ENCODE measurements around the gene FOXRED2.

The FOXRED2 gene

GRCh38 chr22:36443198-36443770 is 63.6 kb downstream of the FOXRED2 start:
- H3K27me3 ChIP-seq (ENCODE audit: low read length), result no peaks in the 10 kb centered on the region
- no peaks in the 10 kb centered on the region for H3K9me3 ChIP-seq (ENCODE audit: insufficient read depth, low read length)
- no peaks in the 10 kb centered on the region for H3K79me2 ChIP-seq (ENCODE audit: insufficient read depth, low read length)
- H3F3A ChIP-seq (ENCODE audit: insufficient read depth), result no peaks in the 10 kb centered on the region
- no peak overlapping the region for H3K27ac ChIP-seq (ENCODE audit: low read depth, low read length)
- H3K36me3 ChIP-seq (ENCODE audit: low read length), result no peaks in the 10 kb centered on the region
- no peaks in the 10 kb centered on the region for H4K20me1 ChIP-seq (ENCODE audit: low read depth, low read length)
- H3K4me2 ChIP-seq (ENCODE audit: low read depth, low read length, poor library complexity, severe bottlenecking), result no peak overlapping the region
- TF ChIP-seq EZH2phosphoT487 (conservative IDR thresholded peaks at IDR 0.05; ENCODE audit: low read length) (no peak), CTCF (IDR thresholded peaks at IDR 0.05; ENCODE audit: insufficient read depth, low read length, poor library complexity, severe bottlenecking) (no peak)
- no peak overlapping the region for H3K9ac ChIP-seq (ENCODE audit: low read length)
- no peak overlapping the region for H2AFZ ChIP-seq (ENCODE audit: low read depth, low read length, severe bottlenecking)
- no peaks in the 10 kb centered on the region for H3K9me2 ChIP-seq (replicated peaks; ENCODE audit: insufficient read depth, low read length)
- H3K4me3 ChIP-seq (ENCODE audit: insufficient read depth, low read length, poor library complexity, severe bottlenecking), result no peak overlapping the region

- Histone ChIP-seq H3K9ac (ENCODE audit: low read length) (no peak overlapping the region), H3K27ac (ENCODE audit: low read depth, low read length) (no peak overlapping the region), H3F3A (ENCODE audit: insufficient read depth) (no peaks in the 10 kb centered on the region), H4K20me1 (ENCODE audit: low read depth, low read length) (no peaks in the 10 kb centered on the region), H3K9me3 (ENCODE audit: insufficient read depth, low read length) (no peaks in the 10 kb centered on the region), H2AFZ (ENCODE audit: low read depth, low read length, severe bottlenecking) (no peak overlapping the region), H3K79me2 (ENCODE audit: insufficient read depth, low read length) (no peaks in the 10 kb centered on the region), H3K4me2 (ENCODE audit: low read depth, low read length, poor library complexity, severe bottlenecking) (no peak overlapping the region), H3K36me3 (ENCODE audit: low read length) (no peaks in the 10 kb centered on the region), H3K27me3 (ENCODE audit: low read length) (no peaks in the 10 kb centered on the region), H3K9me2 (replicated peaks; ENCODE audit: insufficient read depth, low read length) (no peaks in the 10 kb centered on the region), H3K4me3 (ENCODE audit: insufficient read depth, low read length, poor library complexity, severe bottlenecking) (no peak overlapping the region)
- no peak for TF ChIP-seq EZH2phosphoT487 (conservative IDR thresholded peaks at IDR 0.05; ENCODE audit: low read length)
- TF ChIP-seq CTCF (IDR thresholded peaks at IDR 0.05; ENCODE audit: insufficient read depth, low read length, poor library complexity, severe bottlenecking), result no peak
Measured at GRCh38 chr22:36442506-36443197, 64.2 kb downstream of the FOXRED2 start.

- H3K9ac ChIP-seq (ENCODE audit: low read length), result no peak overlapping the region
- no peaks in the 10 kb centered on the region for H3K27me3 ChIP-seq (ENCODE audit: low read length)
- no peak overlapping the region for H3K27ac ChIP-seq (ENCODE audit: low read depth, low read length)
- H3K9me3 ChIP-seq (ENCODE audit: insufficient read depth, low read length), result no peaks in the 10 kb centered on the region
- H3K36me3 ChIP-seq (ENCODE audit: low read length), result no peaks in the 10 kb centered on the region
- no peak overlapping the region for H3K4me2 ChIP-seq (ENCODE audit: low read depth, low read length, poor library complexity, severe bottlenecking)
- no peaks in the 10 kb centered on the region for H3K79me2 ChIP-seq (ENCODE audit: insufficient read depth, low read length)
- H3K4me3 ChIP-seq (ENCODE audit: insufficient read depth, low read length, poor library complexity, severe bottlenecking), result no peak overlapping the region
- H3F3A ChIP-seq (ENCODE audit: insufficient read depth), result no peaks in the 10 kb centered on the region
- TF ChIP-seq EZH2phosphoT487 (conservative IDR thresholded peaks at IDR 0.05; ENCODE audit: low read length) (no peak), CTCF (IDR thresholded peaks at IDR 0.05; ENCODE audit: insufficient read depth, low read length, poor library complexity, severe bottlenecking) (no peak)
- no peaks in the 10 kb centered on the region for H4K20me1 ChIP-seq (ENCODE audit: low read depth, low read length)
- no peak overlapping the region for H2AFZ ChIP-seq (ENCODE audit: low read depth, low read length, severe bottlenecking)
- H3K9me2 ChIP-seq (replicated peaks; ENCODE audit: insufficient read depth, low read length), result no peaks in the 10 kb centered on the region
Measured at GRCh38 chr22:36440429-36441002, 66.3 kb downstream of the FOXRED2 start.

Measured in SU-DHL-6 (cell line).